ENCODE results near the gene FBXO10. TPM values are rescaled to one million over a fixed set of nuclear protein-coding genes. Genes with fewer than 3 reads are reported as not detected.

The FBXO10 gene
- total and polyA plus RNA-seq, 2 of the 4 experiments (the other 2 are of a cell fraction) = 6.6 to 6.7 TPM

DNA sequence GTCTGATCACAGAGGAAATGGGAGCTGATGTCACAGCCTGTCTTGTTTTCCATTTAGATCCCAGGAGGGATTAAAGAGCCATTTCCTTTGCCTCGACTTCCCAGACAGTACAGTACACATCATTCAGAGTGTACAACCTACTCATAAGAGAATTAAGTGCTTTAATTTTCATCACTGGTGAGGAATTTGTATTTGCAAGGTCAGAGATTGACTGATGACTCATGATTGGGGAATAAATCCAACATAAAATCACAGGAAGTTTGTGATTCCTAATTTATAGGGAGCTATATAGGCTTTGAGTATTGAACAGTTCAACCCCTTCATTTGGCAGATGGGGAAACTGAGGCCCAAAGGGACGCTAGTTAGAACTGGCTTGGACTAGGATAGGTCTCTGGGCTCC is 20.3 kb upstream of the FBXO10 start:
- H3K4ac ChIP-seq (ENCODE audit: low read depth, low read length) = no peak overlapping the region
- no peak for ATAC-seq (ENCODE audit: low read depth)
- no peak overlapping the region for H2AK9ac ChIP-seq (replicated peaks; ENCODE audit: low read depth, low read length, poor library complexity)
- peaks cover 0 to 4% of the 10 kb centered on the region in 2 experiments; a peak in 1 of 4 replicates for H3K79me1 ChIP-seq (ENCODE audit: low read depth in 1 of 2, low read length in 2 of 2)
- H3K4me3 ChIP-seq (ENCODE audit: insufficient read depth, low read depth, low read length) = no peak overlapping the region
- no peak overlapping the region for H2AFZ ChIP-seq (replicated peaks; ENCODE audit: low read length, poor library complexity)
- TF ChIP-seq MAZ (IDR thresholded peaks at IDR 0.05; ENCODE audit: borderline replicate concordance, low read depth, low read length) (no peak), CEBPB (IDR thresholded peaks at IDR 0.05; ENCODE audit: low read depth, low read length) (no peak), FOS (IDR thresholded peaks at IDR 0.05; ENCODE audit: low read depth, low read length) (no peak), SMC3 (IDR thresholded peaks at IDR 0.05; ENCODE audit: low read depth, low read length) (no peak), NFE2L2 (IDR thresholded peaks at IDR 0.05; ENCODE audit: low read depth, low read length) (no peak)
- TF ChIP-seq, protein P1, sequence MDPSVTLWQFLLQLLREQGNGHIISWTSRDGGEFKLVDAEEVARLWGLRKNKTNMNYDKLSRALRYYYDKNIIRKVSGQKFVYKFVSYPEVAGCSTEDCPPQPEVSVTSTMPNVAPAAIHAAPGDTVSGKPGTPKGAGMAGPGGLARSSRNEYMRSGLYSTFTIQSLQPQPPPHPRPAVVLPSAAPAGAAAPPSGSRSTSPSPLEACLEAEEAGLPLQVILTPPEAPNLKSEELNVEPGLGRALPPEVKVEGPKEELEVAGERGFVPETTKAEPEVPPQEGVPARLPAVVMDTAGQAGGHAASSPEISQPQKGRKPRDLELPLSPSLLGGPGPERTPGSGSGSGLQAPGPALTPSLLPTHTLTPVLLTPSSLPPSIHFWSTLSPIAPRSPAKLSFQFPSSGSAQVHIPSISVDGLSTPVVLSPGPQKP (IDR thresholded peaks at IDR 0.05; ENCODE audit: borderline replicate concordance, low read depth, low read length) = no peak
- TF ChIP-seq, protein P2, sequence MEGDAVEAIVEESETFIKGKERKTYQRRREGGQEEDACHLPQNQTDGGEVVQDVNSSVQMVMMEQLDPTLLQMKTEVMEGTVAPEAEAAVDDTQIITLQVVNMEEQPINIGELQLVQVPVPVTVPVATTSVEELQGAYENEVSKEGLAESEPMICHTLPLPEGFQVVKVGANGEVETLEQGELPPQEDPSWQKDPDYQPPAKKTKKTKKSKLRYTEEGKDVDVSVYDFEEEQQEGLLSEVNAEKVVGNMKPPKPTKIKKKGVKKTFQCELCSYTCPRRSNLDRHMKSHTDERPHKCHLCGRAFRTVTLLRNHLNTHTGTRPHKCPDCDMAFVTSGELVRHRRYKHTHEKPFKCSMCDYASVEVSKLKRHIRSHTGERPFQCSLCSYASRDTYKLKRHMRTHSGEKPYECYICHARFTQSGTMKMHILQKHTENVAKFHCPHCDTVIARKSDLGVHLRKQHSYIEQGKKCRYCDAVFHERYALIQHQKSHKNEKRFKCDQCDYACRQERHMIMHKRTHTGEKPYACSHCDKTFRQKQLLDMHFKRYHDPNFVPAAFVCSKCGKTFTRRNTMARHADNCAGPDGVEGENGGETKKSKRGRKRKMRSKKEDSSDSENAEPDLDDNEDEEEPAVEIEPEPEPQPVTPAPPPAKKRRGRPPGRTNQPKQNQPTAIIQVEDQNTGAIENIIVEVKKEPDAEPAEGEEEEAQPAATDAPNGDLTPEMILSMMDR (conservative IDR thresholded peaks at IDR 0.05; ENCODE audit: low read depth, low read length) = no peak
- TF ChIP-seq, protein P3, sequence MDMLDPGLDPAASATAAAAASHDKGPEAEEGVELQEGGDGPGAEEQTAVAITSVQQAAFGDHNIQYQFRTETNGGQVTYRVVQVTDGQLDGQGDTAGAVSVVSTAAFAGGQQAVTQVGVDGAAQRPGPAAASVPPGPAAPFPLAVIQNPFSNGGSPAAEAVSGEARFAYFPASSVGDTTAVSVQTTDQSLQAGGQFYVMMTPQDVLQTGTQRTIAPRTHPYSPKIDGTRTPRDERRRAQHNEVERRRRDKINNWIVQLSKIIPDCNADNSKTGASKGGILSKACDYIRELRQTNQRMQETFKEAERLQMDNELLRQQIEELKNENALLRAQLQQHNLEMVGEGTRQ (IDR thresholded peaks at IDR 0.05; ENCODE audit: low read depth, low read length) = no peak
- H3K56ac ChIP-seq (ENCODE audit: extremely low read depth, insufficient read depth, low read length) = no peak overlapping the region
- no peaks in the 10 kb centered on the region for H4K20me1 ChIP-seq (ENCODE audit: insufficient read depth, low read length)
- peaks cover 2% of the 10 kb centered on the region; the same call in 1 of the 2 replicates for H3K27me3 ChIP-seq (ENCODE audit: control insufficient read depth, insufficient read depth, low read length)
- H4K5ac ChIP-seq (ENCODE audit: low read depth, low read length) = no peak overlapping the region
- no peak overlapping the region for H3K27ac ChIP-seq (ENCODE audit: insufficient read depth, low read length)
- no peak overlapping the region for H3K23ac ChIP-seq (ENCODE audit: low read depth, low read length)
- dilution Hi-C loops (cut with HindIII; ENCODE audit: low sequenced_read_pairs, unreplicated experiment) = no loop called here
- no peak overlapping the region for H3K9ac ChIP-seq (ENCODE audit: low read depth, low read length)
- H3K4me2 ChIP-seq (ENCODE audit: low read depth, low read length) = no peak overlapping the region
- no peak overlapping the region for H4K8ac ChIP-seq (ENCODE audit: low read depth in 2 of 2, low read length in 2 of 2)
- no peak overlapping the region for H3K14ac ChIP-seq (replicated peaks; ENCODE audit: low read depth, low read length)
- POLR2A ChIA-PET (ENCODE audit: unreplicated experiment) = no interaction called here
- intact Hi-C loops (cut with micrococcal nuclease) = no loop called here
- H3K9me1 ChIP-seq (ENCODE audit: insufficient read depth, low read length) = no peaks in the 10 kb centered on the region
- no peak overlapping the region for H2BK20ac ChIP-seq (ENCODE audit: low read depth, low read length)
- H2BK5ac ChIP-seq (ENCODE audit: low read depth, low read length, poor library complexity, severe bottlenecking) = no peak overlapping the region
- no peak overlapping the region for H4K91ac ChIP-seq (ENCODE audit: insufficient read depth, low read depth, low read length)
- H3K9me3 ChIP-seq (ENCODE audit: control insufficient read depth, insufficient read depth, low read length) = no peaks in the 10 kb centered on the region
- H3K4me1 ChIP-seq (ENCODE audit: control insufficient read depth, insufficient read depth, low read length) = no peaks in the 10 kb centered on the region
- no TSS peak for BruUV-seq (replicated peaks)
- no peak overlapping the region for H2BK120ac ChIP-seq (ENCODE audit: low read depth, low read length)
- peak; percentile 8 for DNase-seq
- no peaks in the 10 kb centered on the region for H3K36me3 ChIP-seq (ENCODE audit: control insufficient read depth, insufficient read depth, low read length)
- H2BK15ac ChIP-seq (ENCODE audit: low read depth, low read length) = no peak overlapping the region
- no peak overlapping the region for H2AK5ac ChIP-seq (ENCODE audit: low read depth, low read length)
- CTCF ChIA-PET = no interaction called here
- 67% methylated on average over 1 of the region's 2 CpGs; no CpG with 5 or more reads in 1 of the 2 experiments for WGBS, 2 experiments (ENCODE audit: extremely low coverage in 2 of 2, insufficient read length in 1 of 2)
- in situ Hi-C loops (cut with MboI; ENCODE audit: low sequenced_read_pairs) = no loop called here
- no peak overlapping the region for H3K18ac ChIP-seq (ENCODE audit: low read depth, low read length)

Data from IMR-90 (cell line).